Omental fat pad (tissue), 4 donors: ENCODE results near the gene CHRNG. TPM values are rescaled to one million over a fixed set of nuclear protein-coding genes. Genes with fewer than 3 reads are reported as not detected.

Experiments used
- ATAC-seq: fragments of 150-250 bp; one replicate; pipeline ENCODE4 v1.9.1; 2016; ENCODE audit warnings: mild to moderate bottlenecking, moderate library complexity; ENCODE audit not compliant: low FRiP score
- DNase-seq: peaks from one replicate; pipeline ENCODE4 v3.0.0-alpha.2; 2019; ENCODE audit warnings: low spot score
- CTCF ChIP-seq, 3 donors: fragments of 450-650 bp; IDR thresholded peaks; one replicate each; pipeline ENCODE4 v1.5.1; 2016 to 2017; ENCODE audit warnings: antibody characterized with exemption in 3 of 3, mild to moderate bottlenecking in 3 of 3, moderate library complexity in 2 of 3
- total RNA-seq, 4 donors: library from RNA; depleted of rRNA; stranded (reverse); fragments of >200 nt; gene quantifications; one replicate each; pipeline ENCODE4 v1.1.0, GENCODE V29; 2016

CHRNG gene
- total RNA-seq, 4 donors from 2014 or later: not detected

DNA sequence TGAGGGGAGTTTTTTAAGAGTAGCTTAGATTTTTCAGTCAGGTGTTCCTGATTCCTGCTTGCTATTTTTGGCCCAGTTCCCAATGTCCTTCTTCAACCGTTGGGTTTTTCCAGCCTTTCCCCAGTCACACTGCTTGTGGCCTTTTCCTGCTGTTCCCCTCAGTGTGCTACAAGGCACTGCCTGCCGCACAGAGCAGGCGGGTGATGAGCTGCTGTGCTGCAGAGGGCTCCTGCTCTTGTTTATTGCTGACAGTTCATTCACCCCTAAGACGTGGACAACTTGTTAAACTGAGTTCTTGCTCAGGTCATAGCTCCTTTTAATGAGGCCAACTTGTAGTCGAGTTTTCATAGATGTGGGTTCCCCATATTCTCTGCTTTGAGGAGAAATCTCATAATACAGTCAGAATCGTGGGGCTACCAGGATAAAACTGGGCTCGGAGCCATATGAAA, 31.6 kb downstream of the CHRNG start:
- peak; percentile 44 for ATAC-seq
- TF ChIP-seq CTCF (IDR thresholded peaks at IDR 0.05): no peak

GRCh38 chr2:232573042-232573441, 33.5 kb downstream of the CHRNG start:
- DNase-seq (no peak), ATAC-seq (no peak)
- no peak for TF ChIP-seq CTCF (IDR thresholded peaks at IDR 0.05)

More for the DNA sequence above, 31.6 kb downstream of the CHRNG start:
- DNase-seq: no peak

- DNase-seq (no peak), ATAC-seq (no peak)
- TF ChIP-seq CTCF (IDR thresholded peaks at IDR 0.05): no peak
Observed at GRCh38 chr2:232573771-232574435, 34.4 kb downstream of the CHRNG start.

GRCh38 chr2:232574674-232575403, 35.3 kb downstream of the CHRNG start:
- ATAC-seq (no peak), DNase-seq (no peak)
- no peak for TF ChIP-seq CTCF (IDR thresholded peaks at IDR 0.05)

DNA sequence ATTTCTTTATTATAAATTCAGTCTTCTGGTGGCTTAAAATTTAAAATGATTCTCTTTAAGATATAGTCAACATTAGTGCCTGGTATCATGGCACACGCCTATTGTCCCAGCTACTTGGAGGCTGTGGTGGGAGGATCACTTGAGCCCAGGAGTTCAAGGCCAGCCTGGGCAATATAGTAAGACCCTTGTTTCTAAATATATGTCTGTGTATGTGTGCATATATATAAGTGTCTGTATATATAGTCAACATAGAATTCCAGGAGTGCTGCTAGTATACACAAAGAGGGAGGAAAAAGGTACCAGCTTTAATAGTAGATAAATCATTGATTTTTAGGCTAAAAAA, 35.9 kb downstream of the CHRNG start:
- DNase-seq (no peak), ATAC-seq (no peak)
- TF ChIP-seq CTCF (IDR thresholded peaks at IDR 0.05): no peak

DNA sequence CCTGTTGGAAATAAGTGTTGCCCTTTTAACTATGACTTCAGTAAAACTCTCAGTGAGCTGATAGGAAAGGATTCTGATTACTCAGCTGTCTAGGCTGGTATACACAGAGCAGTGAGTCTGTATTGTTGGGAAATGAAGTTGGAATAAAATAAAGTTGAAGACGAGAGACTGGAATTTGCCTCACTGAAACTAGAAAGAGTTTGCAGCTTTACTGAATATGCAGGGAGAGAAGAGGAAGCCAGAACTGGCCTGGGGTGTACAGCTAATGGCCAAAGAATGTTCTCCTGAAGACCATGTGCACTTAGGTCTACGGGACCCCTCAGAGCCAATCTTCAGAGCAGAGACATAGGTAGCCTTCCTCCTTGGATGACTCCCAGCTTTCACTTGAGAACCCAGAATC, 37.5 kb downstream of the CHRNG start:
- DNase-seq (no peak), ATAC-seq (peak; percentile 41)
- TF ChIP-seq CTCF (IDR thresholded peaks at IDR 0.05): no peak

GRCh38 chr2:232577841-232578240, 38.3 kb downstream of the CHRNG start:
- no peak for DNase-seq
- no peak for TF ChIP-seq CTCF (IDR thresholded peaks at IDR 0.05)
- no peak for ATAC-seq
